ENCODE data around the gene ANKS1A. TPM values are rescaled to one million over a fixed set of nuclear protein-coding genes. Genes with fewer than 3 reads are reported as not detected.

ANKS1A gene
- total RNA-seq, 1 donor from 2014 or later, result 17.3 TPM

DNA sequence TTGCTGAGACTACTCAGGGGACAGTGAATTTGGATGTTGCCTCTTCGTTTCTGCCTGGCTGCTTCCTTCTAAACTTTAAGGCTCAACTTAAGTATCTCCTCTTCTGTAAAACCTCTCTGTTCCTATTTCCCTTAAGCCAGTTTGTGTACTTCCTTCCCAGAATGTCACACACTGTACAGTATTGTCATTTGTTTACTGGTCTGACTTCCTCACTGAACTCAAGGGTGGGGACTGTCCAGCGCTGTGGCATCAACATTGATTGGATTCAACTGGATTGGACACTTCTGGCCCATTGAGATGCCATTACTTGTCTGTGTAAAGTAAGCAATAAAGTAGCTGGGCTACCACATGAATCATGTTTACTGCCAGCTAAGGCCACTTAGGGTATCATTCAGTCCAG is 69.7 kb downstream of the ANKS1A start:
- no peak for DNase-seq

DNA sequence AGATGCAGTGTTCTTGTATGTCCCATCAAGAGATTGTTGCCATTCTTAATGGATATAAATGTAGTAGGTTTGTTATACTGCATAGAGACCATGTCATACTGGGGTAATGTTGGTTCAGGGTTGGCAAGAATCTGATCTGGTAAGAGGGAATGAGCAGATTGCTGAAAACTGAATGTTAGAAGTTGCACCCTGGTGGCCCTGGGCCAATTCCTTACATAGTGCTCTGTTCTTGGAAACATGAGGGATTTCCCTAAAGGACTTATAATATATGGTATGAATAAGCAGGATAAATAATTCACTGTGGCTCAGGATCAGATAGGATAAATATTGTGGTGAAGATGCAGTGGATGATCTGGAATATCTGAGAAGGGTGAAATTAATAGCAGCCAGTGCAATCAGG is 70.2 kb downstream of the ANKS1A start:
- DNase-seq, result no peak

DNA sequence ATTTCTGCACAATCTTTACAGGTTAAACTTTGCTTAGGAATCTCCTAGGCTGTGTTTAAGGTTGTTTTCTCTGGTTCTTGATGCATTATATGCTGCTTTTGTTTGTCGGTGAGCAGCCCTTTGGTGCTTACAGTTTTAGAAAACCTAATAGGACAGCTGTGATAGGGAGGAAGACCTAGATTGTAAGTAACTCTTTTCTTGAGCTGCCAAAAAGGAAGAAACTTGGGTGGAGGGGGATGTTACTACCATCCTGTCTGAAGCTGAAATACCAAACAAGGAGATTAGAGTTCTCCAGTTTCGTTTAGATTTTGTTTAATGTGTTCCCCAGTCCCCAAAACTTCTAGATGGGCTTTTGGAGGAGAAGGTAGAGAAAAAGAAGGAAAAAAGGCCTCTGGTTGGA is 72.0 kb downstream of the ANKS1A start:
- no peak for DNase-seq

DNA sequence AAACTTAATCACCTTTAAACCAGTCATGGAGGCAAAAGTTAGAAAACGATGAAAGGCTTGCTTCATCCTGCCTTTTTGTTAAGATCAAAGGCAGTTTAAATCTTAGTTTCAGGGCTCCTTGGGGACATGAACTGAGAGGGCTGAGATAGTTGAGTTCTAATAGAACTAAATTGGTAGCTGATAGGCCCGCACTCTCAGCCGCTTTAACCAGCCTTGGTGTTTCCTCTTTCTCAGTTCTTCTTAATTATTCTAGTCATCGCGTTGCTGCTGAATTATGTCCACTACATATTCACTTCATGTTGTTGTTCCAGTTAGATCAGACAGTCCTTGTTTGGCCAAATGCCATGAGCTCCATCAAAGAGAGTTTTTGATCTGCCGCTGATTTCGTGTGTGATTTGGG is 72.5 kb downstream of the ANKS1A start:
- no peak for DNase-seq

DNA sequence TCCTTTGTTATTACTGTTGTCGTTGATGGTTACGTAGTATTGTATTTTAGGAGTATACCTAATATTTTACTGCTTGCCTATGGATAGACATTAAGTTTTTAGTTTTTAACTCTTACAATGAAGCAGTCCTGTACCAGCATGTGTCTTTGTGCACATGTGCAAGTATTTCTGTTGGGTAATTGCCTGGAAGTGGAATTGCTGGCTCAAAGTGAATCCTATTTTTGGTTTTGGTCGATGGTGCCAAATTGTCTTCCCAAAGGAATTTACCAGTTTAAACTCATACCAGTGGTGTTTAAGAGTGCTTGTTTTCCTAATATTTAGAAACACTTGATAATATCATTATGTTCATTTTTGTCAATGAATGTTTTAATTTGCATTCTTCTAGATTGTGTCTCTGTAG is 75.5 kb downstream of the ANKS1A start:
- DNase-seq, result peak; percentile 53

DNA sequence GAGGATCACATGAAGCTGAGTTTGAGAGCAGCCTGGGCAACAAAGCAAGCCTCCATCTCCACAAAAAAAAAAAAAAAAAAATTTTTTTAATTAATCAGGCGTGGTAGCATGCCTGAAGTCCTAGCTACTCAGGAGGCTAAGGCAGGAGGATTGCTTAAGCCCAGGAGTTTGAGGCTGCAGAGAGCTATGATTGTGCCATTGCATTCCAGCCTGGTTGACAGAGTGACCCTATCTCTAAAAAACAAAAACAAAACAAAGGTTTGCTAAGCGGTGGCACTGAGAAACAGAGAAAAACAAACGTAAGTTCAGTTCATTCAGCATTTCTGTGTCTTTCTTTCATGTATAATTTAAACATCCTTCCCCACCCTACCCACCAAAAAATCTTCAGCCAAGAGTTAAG is 78.4 kb downstream of the ANKS1A start:
- no peak for DNase-seq

DNA sequence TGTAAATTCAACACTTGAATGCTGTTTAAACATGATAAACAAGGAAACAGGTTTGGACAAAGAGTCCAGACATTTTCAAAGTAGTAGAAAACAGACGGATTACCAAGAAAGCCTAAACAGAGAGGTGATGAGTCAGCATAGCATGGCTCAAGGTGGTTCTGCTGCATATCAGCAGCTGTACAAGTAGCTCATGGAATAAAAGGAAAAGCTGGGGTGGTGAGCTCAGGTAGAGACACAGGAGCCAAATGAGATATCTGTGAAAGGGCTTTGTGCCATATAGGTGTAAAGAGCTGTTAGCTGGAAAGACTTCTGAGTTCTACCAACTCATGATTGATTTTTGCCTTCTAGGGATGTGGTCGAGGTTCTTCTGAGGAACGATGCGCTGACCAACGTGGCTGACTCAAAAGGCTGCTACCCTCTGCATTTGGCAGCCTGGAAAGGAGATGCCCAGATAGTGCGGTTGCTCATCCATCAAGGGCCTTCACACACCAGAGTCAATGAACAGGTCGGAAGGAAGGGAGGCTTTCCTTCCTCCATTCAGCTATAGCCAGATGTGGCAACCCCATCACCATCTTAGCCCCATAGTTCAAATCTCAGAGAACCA is 80.7 kb downstream of the ANKS1A start:
- DNase-seq, result no peak

DNA sequence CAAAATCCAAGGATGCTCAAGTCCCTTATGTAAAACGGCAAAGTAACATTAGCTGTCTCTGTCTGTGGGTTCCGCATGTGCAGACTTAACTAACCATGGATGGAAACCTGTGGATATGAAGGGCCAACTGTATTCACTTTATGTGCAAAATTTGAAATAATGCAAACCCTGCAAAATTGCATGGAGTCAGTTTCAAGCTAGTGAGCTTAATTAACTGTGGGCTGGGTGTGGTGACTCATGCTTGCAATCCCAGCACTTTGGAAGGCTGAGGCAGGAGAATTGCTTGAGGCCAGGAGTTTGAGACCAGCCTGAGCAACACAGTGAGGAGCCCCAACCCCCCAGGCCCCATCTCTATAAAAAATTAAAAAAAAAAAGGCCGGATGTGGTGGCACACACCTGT is 81.4 kb downstream of the ANKS1A start:
- no peak for DNase-seq

DNA sequence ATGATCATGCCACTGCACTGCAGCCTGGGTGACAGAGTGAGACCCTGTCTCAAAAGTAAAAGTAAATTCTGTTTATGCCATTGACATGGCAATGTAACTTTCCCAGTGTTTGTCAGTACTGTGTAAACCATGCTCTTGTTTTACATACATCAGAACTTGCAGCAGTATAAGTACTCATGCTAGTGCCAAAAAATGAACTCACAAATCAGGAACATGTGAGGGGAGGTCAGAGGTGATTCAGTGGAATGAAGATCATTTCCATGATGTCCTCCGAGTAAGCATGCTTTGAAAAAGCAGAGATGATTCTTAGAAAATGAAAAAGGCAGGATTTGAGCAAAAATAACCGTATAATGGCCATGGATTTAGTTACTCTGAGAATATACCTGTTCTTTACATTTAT is 81.9 kb downstream of the ANKS1A start:
- peak; percentile 85 for DNase-seq

DNA sequence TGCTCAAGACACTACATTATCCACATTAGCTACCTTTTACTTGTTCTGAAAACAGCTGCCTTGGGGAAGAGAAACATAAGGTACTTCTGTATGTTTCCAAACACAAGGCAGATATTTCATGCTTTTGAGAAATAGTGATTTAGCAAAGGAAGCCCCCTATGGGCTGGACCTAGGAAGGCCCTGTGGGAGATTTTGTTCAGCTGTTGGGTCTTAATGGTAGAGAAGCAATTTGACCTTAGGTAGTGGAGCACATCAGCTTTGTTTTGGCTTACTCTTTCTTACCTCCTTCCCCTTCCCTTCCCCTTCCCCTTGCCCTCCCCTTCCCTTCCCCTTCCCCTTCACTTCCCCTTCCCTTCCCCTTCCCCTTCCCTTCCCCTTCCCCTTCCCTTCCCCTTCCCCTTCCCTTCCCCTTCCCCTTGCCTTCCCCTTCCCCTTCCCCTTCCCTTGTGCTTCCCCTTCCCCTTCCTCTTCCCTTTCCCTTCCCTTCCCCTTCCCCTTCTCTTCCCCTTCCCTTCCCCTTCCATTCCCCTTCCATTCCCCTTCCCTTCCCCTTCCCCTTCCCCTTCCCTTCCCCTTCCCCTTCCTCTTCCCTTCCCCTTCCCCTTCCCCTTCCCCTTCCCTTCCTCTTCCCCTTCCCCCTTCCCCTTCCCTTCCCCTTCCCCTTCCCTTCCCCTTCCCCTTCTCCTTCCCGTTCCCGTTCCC is 84.6 kb downstream of the ANKS1A start:
- no peak for DNase-seq

DNA sequence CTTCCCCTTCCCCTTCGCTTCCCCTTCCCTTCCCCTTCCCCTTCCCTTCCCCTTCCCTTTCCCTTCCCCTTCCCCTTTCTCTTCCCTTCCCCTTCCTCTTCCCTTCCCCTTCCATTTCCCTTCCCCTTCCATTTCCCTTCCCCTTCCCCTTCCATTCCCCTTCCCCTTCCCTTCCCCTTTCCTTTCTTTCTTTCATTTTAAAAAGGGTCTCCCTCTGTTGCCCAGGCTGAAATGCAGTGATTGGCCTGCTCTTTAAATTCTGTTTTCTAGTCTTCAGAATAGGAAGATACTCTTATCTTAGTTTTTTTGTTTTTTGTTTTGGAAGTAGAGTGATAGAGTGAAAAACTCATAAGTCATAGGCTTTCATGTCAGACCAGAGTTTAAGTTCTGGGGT is 85.2 kb downstream of the ANKS1A start:
- DNase-seq, result no peak

DNA sequence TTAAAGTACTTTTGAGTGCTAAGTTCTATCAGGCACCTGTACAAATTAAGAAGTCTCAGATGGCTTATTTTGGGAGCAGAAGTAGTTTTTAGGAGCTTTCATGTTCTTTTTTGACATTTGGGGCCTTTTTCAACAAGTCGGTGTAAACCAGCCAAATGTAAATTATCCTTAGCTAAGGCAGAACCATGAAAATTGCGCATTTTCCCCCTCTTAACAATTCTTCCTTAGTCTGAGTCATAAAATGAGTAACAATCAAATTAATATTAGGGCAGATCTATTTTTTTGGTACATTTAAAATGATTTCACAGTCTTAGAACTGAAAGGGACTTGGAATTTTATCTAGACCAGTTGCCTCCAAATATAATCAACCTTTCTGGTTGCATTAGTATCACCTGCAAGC is 87.2 kb downstream of the ANKS1A start:
- no peak for DNase-seq

DNA sequence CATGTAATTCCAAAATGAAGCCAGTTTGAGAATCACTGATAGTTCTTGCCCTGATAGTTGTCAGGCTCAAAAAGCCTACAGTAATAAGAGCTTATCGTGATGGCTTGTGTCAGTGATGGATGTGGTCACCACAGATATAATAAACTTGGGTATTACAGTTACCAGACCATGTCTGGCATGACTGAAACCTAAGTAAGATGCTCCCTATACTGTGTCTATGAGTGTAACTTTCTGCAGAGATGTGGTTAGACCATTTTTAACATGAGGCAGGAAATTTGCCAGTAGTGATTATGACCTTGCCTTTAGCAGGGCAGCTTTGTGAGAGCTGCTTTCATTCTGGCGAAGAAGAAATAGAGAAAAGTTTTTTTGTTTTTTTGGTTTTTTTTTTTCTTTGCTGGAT is 90.2 kb downstream of the ANKS1A start:
- no peak for DNase-seq

DNA sequence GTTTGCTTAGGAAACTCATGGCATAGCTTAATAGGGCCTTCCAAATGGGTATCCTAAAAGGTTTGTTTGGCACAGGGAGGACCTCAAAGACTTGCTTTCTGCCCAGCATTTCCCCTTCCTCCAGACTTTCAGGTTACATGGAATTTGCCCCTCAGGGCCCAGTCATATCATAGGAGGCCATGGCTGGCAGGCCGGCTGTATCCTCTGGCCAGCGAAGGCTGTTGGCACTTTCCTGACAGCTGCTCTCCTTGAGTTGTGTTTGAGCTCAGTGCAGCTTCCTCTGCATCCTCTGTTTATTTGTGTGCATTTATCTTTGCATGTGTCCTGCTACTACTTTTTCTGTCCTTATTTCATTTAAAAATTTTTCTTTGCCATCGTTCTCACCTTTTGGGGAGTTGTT is 90.9 kb downstream of the ANKS1A start:
- no peak for DNase-seq

DNA sequence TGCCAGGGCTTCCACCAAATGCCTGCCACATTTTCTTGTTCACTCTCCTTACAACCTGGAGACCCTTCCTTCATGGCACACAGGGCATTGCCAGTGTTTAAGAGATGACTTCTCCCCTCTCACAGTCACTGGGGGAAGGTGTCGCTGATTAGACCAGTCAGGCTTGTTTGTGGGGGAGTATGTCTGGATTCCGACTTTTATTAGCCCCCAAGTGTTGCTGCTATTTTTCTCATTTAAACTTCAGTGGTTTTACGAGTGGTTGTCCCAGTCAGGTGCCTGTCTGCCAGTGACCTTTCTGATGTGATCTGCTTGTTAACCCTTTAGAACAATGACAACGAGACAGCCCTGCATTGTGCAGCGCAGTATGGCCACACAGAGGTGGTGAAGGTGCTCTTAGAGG is 92.3 kb downstream of the ANKS1A start:
- DNase-seq, result no peak

DNA sequence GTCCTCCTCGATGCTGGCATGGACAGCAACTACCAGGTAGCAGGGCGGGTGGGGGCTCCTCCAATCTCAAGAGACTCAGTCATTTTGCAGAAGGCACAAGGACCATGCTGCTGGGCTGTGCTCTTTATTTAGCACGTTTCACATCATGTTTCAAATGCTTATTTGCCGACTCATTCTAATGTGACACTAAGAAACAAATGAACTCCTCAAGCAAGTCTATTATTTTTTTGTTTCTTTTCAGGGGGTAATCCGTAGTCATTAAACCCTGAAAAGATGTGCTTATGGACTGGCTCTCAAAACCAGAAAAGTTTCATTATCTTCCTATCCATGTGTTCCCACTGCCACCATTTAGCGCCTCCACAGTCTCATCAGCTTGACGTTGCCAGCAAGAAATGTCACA is 92.9 kb downstream of the ANKS1A start:
- no peak for DNase-seq

DNA sequence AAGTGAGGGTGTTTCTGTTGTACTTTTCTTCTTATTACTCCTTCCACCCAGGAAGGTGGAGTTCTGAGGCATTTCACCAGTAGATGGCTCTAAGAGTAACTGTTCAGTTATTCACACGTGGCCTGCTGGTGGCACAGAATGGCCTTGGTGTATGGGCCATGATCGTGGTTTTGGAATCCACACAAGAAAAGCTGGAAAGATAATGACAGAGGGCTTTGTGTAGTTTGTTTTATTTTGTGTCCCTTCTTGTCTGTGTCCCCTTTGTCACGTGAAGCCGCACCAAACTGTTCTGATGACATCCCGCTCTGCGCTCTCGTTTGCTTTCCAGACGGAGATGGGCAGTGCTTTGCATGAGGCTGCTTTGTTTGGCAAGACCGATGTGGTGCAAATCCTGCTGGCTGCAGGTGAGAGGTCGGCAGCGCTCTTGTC is 93.4 kb downstream of the ANKS1A start:
- no peak for DNase-seq

DNA sequence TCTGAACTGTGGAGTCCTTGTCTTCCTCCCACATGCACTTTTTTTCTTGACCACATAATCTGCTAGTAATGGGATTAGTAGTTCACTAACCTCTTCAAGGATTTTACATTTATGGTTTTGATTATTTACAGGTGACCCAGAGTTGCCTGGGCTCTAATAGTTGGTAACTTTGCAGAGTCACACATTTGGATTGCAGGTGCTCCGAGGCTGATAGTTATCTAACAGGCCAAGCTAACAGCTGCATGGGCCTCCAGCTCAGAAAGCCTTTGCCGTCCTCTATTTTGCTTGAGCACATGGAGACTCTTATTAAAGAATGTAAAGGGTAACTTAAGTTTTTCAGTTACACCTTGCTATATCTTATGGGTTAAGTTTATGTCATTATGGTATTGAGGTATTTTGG is 95.4 kb downstream of the ANKS1A start:
- no peak for DNase-seq

DNA sequence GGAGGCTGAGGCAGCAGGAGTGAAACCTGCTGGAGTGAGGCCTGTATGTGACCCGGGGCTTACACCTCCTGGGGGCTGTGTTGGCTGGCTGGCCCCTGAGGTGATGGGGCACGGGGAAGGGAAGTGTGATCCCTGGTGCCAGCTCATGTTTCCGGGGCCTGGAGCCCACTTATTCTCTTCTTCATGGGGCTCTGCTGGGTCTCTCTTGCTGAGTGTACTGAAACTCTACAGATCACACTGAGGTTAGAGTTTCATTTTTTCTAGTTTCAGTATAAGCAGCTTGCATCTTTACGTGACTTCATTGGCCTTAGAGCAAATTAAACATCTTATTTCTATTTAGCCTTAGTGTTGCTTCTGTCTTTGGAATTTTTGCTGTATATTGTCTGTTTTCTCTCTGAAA is 96.2 kb downstream of the ANKS1A start:
- no peak for DNase-seq

DNA sequence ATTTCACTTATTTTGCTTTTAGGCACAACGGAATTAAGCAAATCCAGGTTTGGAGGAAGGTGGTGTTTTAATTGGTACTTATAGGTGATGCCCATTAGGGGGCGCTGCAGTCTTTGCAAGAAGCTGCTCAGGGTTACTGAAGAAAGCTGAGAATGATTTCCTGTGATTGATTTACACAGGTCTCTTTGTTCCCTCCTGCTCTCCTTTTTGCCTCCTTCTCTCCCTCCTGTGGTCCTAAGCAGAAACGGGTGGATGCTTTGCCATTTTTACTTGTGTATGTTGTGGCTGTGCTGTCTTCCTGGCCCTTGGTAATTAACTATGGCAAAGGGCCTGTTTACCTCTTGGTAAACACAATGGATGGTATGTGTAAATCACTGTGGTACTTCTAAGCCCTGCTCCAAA is 97.8 kb downstream of the ANKS1A start:
- DNase-seq, result peak; percentile 81

DNA sequence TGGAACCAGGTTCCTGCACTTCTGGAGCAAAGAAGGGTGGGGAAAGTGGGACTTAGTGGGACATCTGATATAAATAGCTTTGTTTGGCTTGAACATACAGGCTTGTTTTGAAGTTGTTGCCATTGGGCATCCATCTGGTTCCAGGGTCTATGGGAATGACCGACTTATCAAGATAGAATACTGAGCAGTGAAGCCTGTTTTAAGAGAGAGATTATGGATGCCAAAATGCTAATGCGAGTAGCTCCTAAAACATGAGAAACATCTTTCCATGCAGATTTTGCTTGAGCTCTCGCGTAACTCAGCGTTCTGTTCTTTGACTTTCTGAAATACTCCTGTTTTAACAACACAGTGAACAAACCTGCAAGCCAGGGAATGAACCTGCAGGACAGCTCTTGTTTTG is 98.5 kb downstream of the ANKS1A start:
- DNase-seq, result no peak

DNA sequence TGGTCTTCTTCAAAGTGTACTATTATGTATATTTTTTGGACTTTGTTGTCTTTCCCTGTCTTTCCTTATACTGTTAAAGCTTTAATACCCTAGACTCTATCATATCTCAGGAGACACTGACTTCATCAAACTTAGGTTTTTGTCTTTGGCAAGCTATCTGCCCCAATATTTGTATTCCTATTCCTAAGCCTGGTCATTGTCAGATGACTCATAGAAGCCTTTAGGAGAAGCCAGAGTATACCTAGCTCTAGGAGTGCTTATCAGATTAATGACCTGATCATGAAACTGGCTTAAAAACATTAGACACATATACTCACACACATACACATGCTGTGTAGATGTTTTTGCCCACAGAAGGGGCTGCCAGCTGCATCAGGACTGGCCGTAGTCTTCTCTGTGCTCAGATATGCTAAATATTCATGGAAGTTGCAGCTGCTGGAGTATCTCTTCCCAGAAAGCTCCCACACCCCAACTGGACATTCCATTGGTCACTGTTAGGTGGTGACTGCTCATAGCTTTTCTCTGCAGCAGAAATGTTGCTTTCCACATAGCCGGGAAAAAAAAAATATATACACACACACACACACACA is 102.0 kb downstream of the ANKS1A start:
- no peak for DNase-seq

DNA sequence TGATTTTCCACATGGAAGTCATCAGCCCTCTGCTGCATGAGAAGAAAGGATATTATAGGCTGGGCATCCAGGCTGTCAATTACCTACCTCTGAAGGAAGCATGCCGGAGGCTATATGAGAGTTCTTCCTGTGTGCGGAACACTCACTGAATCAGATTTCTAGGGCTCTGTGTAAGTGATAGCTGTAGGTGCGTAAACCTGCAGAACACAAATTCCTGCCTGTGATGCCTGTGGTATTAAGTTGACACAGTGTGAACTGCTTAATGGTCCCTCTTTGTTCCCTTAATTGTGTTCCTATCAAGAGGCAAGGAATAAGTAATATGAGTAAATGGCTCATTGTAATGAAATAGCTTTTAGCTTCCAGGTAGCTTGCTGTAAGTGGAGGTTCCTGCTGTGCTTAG is 103.3 kb downstream of the ANKS1A start:
- no peak for DNase-seq

DNA sequence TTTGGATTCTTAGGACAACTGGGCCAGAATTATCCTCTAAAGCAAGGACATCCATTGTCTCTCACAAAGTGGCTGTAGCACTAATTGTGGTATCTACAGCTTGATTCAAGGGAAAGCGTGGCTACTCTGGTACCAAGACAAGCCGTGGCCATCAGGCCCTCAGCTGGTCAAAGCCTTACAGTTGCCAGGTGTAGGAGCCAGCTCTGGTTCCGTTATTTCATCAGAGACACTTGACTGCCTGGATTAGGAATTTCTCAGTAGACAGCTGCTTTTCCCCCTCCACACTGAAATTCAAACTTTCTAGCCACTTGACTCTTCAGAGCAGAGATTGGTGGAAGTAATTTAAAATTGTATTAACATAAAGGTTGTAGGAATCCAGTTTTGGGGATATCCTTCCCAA is 104.2 kb downstream of the ANKS1A start:
- no peak for DNase-seq
